T-cell (primary cell): ENCODE data around the gene RNU7-1. TPM values are rescaled to one million over a fixed set of nuclear protein-coding genes. Genes with fewer than 3 reads are reported as not detected.

ENCODE experiments used
- ATAC-seq, 4 experiments: fragments of 200-7000 bp in 3 of 4; fragments of 150-1000 bp in 1 of 4; cut with Tn5 transposase; replicated peaks in 1 of 4; 1 replicate in 3 of 4; 2 replicates in 1 of 4; pipeline ENCODE4 v1.10.0; 2021; ENCODE audit warnings: moderate library complexity in 3 of 4, mild to moderate bottlenecking in 2 of 4, moderate number of reproducible peaks in 1 of 4
- CTCF ChIA-PET, 2 donors: fragments of 300-600 bp; sonication (Branson Sonifier 250); formaldehyde crosslinking; loops; one replicate each; lab custom pipeline; 2022; ENCODE audit warnings: antibody characterized with exemption in 2 of 2; lab: Charles Lee
- POLR2A ChIA-PET, 2 donors: fragments of 300-600 bp; sonication (Branson Sonifier 250); formaldehyde crosslinking; loops; one replicate each; lab custom pipeline; 2022; ENCODE audit warnings: antibody characterized with exemption in 2 of 2; lab: Charles Lee
- DNase-seq, 35 experiments: peaks; one replicate each; pipeline versions ENCODE4 v3.0.0 to v3.0.0-alpha.2; 2013 to 2023
- H3K27ac ChIP-seq: one replicate; pipeline ENCODE4 v1.5.1; 2013; ENCODE audit warnings: low read length
- H3K27me3 ChIP-seq, 2 experiments: replicated peaks in 1 of 2; 1 replicate in 1 of 2; 2 replicates in 1 of 2; pipeline versions ENCODE4 v1.6.1 to v1.7.0; 2013; ENCODE audit warnings: low read length in 1 of 2, mixed read lengths in 1 of 2; ENCODE audit not compliant: control insufficient read depth in 2 of 2, insufficient read depth in 2 of 2; ENCODE audit errors: extremely low read depth in 1 of 2
- H3K36me3 ChIP-seq, 2 donors: 1 replicate in 1 of 2; 2 replicates in 1 of 2; pipeline versions ENCODE4 v1.6.1 to v1.7.0; 2013; ENCODE audit warnings: low read length in 1 of 2; ENCODE audit not compliant: control insufficient read depth in 2 of 2, insufficient read depth in 1 of 2; ENCODE audit errors: extremely low read depth in 1 of 2
- H3K4me1 ChIP-seq, 2 experiments: 1 replicate in 1 of 2; 2 replicates in 1 of 2; pipeline versions ENCODE4 v1.6.1 to v1.7.0; 2013; ENCODE audit warnings: low read length in 2 of 2, mixed read lengths in 1 of 2; ENCODE audit not compliant: insufficient read depth in 2 of 2, control insufficient read depth in 1 of 2; ENCODE audit errors: extremely low read depth in 1 of 2
- H3K4me3 ChIP-seq, 2 donors: 1 replicate in 1 of 2; 2 replicates in 1 of 2; pipeline versions ENCODE4 v1.5.1 to v1.7.0; 2013; ENCODE audit warnings: mild to moderate bottlenecking in 2 of 2, low read length in 1 of 2, moderate library complexity in 1 of 2; ENCODE audit not compliant: control insufficient read depth in 1 of 2; ENCODE audit errors: extremely low read depth in 1 of 2
- H3K9me3 ChIP-seq: 2 replicates; pipeline ENCODE4 v1.7.0; 2013
- H3K27ac Mint-ChIP-seq, 2 donors: one replicate each; pipeline ENCODE4 v1.8.0; 2020 to 2021; ENCODE audit warnings: mild to moderate bottlenecking in 2 of 2, mixed read lengths in 2 of 2
- H3K27me3 Mint-ChIP-seq, 2 donors: one replicate each; pipeline ENCODE4 v1.8.0; 2021 to 2022; ENCODE audit warnings: mixed read lengths in 2 of 2
- H3K36me3 Mint-ChIP-seq: one replicate; pipeline ENCODE4 v1.8.0; 2021; ENCODE audit warnings: mixed read lengths
- H3K4me1 Mint-ChIP-seq, 3 donors: one replicate each; pipeline ENCODE4 v1.8.0; 2020 to 2022; ENCODE audit warnings: mixed read lengths in 3 of 3, mild to moderate bottlenecking in 1 of 3
- H3K4me3 Mint-ChIP-seq, 3 donors: one replicate each; pipeline ENCODE4 v1.8.0; 2020 to 2022; ENCODE audit warnings: mild to moderate bottlenecking in 3 of 3, mixed read lengths in 3 of 3, moderate library complexity in 3 of 3
- H3K9me3 Mint-ChIP-seq, 3 donors: one replicate each; pipeline ENCODE4 v1.8.0; 2020 to 2022; ENCODE audit warnings: mixed read lengths in 3 of 3
- WGBS: methylation state at CpG from one replicate; pipeline ENCODE4 v1.1.5; 2013; ENCODE audit warnings: missing lambda C conversion rate; ENCODE audit not compliant: insufficient coverage; 5-methylcytosine and 5-hydroxymethylcytosine counted together
- total RNA-seq, 35 experiments: library from RNA in 6 of 35; stranded (reverse) in 6 of 35; fragments of 120-200 nt in 1 of 35; gene quantifications; one replicate each; pipeline versions ENCODE4 v1.2.1 to v1.2.4 and lab custom pipeline; 2013 to 2026

The RNU7-1 gene
- total RNA-seq, 5 donors from 2014 or later (not counting 1 experiment from before 2014, with no cell fraction given): not detected

DNA sequence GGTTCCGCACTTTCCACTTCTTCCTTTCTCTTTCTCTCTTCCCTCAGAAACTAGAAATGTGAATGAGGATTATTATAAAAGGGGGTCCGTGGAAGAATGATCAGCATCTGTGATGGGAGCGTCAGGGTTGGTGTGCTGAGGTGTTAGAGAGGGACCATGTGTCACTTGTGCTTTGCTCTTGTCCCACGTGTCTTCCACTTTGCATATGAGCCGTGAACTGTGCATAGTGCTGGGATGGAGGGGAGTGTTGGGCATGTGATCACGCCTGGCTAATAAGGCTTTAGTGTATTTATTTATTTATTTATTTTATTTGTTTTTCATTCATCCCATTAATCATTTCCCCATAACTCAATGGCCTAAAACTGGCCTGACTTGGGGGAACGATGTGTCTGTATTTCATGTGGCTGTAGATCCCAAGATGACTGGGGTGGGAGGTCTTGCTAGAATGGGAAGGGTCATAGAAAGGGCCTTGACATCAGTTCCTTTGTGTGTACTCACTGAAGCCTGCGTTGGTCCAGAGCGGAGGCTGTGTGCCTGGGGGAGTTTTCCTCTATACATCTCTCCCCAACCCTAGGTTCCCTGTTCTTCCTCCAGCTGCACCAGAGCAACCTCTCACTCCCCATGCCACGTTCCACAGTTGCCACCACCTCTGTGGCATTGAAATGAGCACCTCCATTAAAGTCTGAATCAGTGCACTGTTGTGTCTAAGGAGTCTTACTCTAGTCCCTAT is 20.4 kb upstream of the RNU7-1 start:
- Mint-ChIP-seq H3K36me3 (peaks cover 18% of the 10 kb centered on the region), H3K27me3 (no peaks in the 10 kb centered on the region), H3K4me3 (no peak overlapping the region), H3K27ac (no peak overlapping the region), H3K4me1 (peaks cover 18 to 39% (median 36%) of the 10 kb centered on the region in 3 donors), H3K9me3 (no peaks in the 10 kb centered on the region)
- ChIA-PET CTCF (interaction anchor here (0.6 to 1.4 kb wide), 6 partner anchors 15 to 186 kb away, joined by 3 to 5 read pairs (median 4); partner anchors contain the start of genes C1RL (in 1 of the 2) and LPCAT3 (in 1 of the 2)), POLR2A (interaction anchor here in 1 of 2 donors (0.6 kb wide), 1 partner anchor 49 kb away, joined by 14 read pairs; no protein-coding TSS in a partner anchor)
- Histone ChIP-seq H3K27ac (no peak overlapping the region), H3K4me1 (peaks cover 2 to 18% of the 10 kb centered on the region in 2 experiments), H3K27me3 (no peaks in the 10 kb centered on the region), H3K36me3 (peaks cover 0 to 22% of the 10 kb centered on the region in 2 donors), H3K9me3 (no peaks in the 10 kb centered on the region), H3K4me3 (no peak overlapping the region)
- DNase-seq: no peak
- ATAC-seq: no peak
- 70% methylated on average over 2 of the region's 10 CpGs for WGBS

- CTCF ChIA-PET: interaction anchor here (0.6 to 2.4 kb wide), 16 partner anchors 11 to 296 kb away, joined by 3 to 14 read pairs (median 3); partner anchors contain the start of genes C12orf57 (in 1 of the 2), LPCAT3 (in 1 of the 2), LRRC23 (in 1 of the 2) and RNU7-1 (in 1 of the 2)
- peaks cover 22 to 43% (median 41%) of the 10 kb centered on the region in 3 donors for H3K4me1 Mint-ChIP-seq
- DNase-seq (no peak), ATAC-seq (no peak)
- 82% methylated on average over 4 of the region's 6 CpGs for WGBS
- H3K9me3 Mint-ChIP-seq: no peaks in the 10 kb centered on the region
- peaks cover 18% of the 10 kb centered on the region for H3K36me3 Mint-ChIP-seq
- peak overlapping the region; percentile 74 for H3K27ac ChIP-seq
- no peaks in the 10 kb centered on the region for H3K27me3 ChIP-seq
- H3K36me3 ChIP-seq: peaks cover 0 to 21% of the 10 kb centered on the region in 2 donors
- no peaks in the 10 kb centered on the region for H3K27me3 Mint-ChIP-seq
- H3K4me3 Mint-ChIP-seq: no peak overlapping the region
- H3K4me3 ChIP-seq: no peak overlapping the region
- POLR2A ChIA-PET: interaction anchor here (0.5 to 0.6 kb wide), 3 partner anchors 12 to 201 kb away, joined by 3 to 17 read pairs (median 14); no protein-coding TSS in a partner anchor
- H3K9me3 ChIP-seq: no peaks in the 10 kb centered on the region
- H3K4me1 ChIP-seq: peaks cover 5 to 24% of the 10 kb centered on the region in 2 experiments
- peak overlapping the region; percentile 78 to 89 for H3K27ac Mint-ChIP-seq
Observed at GRCh38 chr12:6923851-6924250, 19.8 kb upstream of the RNU7-1 start.

DNA sequence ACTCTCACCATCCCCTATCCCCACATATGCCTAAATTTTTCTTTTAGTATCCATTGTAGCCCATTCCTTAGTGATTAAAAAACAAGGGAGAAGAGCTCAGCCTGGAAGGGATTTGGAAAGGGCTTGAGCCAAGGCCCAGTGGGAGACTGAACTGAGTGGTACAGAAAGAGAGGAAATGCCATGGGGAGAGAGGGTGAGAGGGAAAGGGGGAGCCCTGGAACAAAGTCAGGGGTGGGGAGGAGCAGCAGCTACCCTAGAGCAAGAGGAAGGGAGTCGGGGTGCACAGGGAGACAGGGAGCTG is 18.4 kb upstream of the RNU7-1 start:
- DNase-seq: no peak
- POLR2A ChIA-PET: interaction anchor here in 1 of 2 donors (0.6 to 0.7 kb wide), 2 partner anchors 20 to 168 kb away, joined by 3 to 4 read pairs; no protein-coding TSS in a partner anchor
- Mint-ChIP-seq H3K4me1 (peaks cover 33 to 51% (median 44%) of the 10 kb centered on the region in 3 donors), H3K9me3 (no peaks in the 10 kb centered on the region), H3K36me3 (peaks cover 10% of the 10 kb centered on the region), H3K27ac (peak overlapping the region; percentile 44 to 78), H3K27me3 (no peaks in the 10 kb centered on the region), H3K4me3 (peak overlapping the region; percentile 26 to 61 (median 28))
- Histone ChIP-seq H3K4me3 (no peak overlapping the region), H3K27me3 (no peaks in the 10 kb centered on the region), H3K27ac (no peak overlapping the region), H3K36me3 (peaks cover 0 to 13% of the 10 kb centered on the region in 2 donors), H3K4me1 (peaks cover 10 to 37% of the 10 kb centered on the region in 2 experiments), H3K9me3 (no peaks in the 10 kb centered on the region)
- WGBS: 100% methylated on average over 1 of the region's 1 CpG
- ATAC-seq: no peak
- CTCF ChIA-PET: interaction anchor here (0.5 to 2.4 kb wide), 17 partner anchors 9 to 540 kb away, joined by 3 to 14 read pairs (median 3); partner anchors contain the start of gene LPCAT3 (in 1 of the 2)

GRCh38 chr12:6925540-6926279 is 17.9 kb upstream of the RNU7-1 start:
- H3K4me3 ChIP-seq: no peak overlapping the region
- no peaks in the 10 kb centered on the region for H3K9me3 Mint-ChIP-seq
- H3K4me1 ChIP-seq: peaks cover 10 to 38% of the 10 kb centered on the region in 2 experiments
- H3K4me1 Mint-ChIP-seq: peaks cover 36 to 54% (median 48%) of the 10 kb centered on the region in 3 donors
- WGBS: 90% methylated on average over 6 of the region's 8 CpGs
- DNase-seq: no peak
- H3K27ac Mint-ChIP-seq: peak overlapping the region; percentile 31 to 44
- ATAC-seq: no peak
- ChIA-PET CTCF (interaction anchor here (0.7 to 2.4 kb wide), 16 partner anchors 9 to 185 kb away, joined by 3 to 14 read pairs (median 3); partner anchors contain the start of gene LPCAT3 (in 1 of the 2)), POLR2A (interaction anchor here (0.7 kb wide), 2 partner anchors 16 to 20 kb away, joined by 4 to 5 read pairs; no protein-coding TSS in a partner anchor)
- H3K27me3 ChIP-seq: no peaks in the 10 kb centered on the region
- no peaks in the 10 kb centered on the region for H3K27me3 Mint-ChIP-seq
- peaks cover 10% of the 10 kb centered on the region for H3K36me3 Mint-ChIP-seq
- H3K4me3 Mint-ChIP-seq: peak overlapping the region; percentile 61 to 85 (median 82)
- H3K36me3 ChIP-seq: peaks cover 0 to 13% of the 10 kb centered on the region in 2 donors
- no peak overlapping the region for H3K27ac ChIP-seq
- no peaks in the 10 kb centered on the region for H3K9me3 ChIP-seq

DNA sequence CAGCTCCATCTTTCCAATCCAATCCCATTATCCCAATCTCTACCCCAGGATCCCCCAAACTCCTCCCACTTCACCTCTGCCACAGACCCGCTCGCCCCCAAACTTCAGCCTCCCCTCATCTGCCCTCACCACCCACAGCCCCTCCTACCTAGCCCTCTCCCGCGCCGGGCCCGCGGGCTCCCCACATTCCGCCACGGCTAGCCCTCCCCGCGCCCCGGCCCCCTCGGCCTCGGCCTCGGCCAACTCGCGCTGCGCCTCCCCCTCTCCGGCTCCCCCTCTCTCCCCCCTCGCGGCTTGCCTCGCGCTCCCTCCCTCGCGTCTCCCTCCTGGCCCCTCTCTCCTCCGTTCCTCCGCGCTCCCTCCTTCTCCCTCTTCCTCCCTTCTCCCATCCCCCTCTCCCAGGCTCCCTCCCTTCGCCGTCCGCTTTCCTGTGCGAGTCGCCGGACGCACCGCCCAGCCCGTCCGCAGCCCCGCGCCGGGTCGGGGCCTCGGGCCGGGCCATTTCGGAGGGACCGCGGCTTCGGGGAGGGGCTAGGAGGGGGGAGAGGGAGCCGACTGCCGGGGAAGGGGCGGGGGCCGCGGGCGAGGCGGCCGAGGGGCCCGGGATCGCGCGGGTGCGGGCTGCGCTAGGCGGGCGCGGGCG is 16.1 kb upstream of the RNU7-1 start, which contains the start of gene ATN1:
TSS of gene ATN1 (plus strand) at position 581 of the 643 bp plus-strand sequence. CDS start 6,043 bp downstream, outside the sequence.
- Histone ChIP-seq H3K36me3 (no peaks in the 10 kb centered on the region), H3K4me3 (peak within 1 kb of the TSS; percentile 58 to 74), H3K27ac (peak within 1 kb of the TSS; percentile 81), H3K4me1 (peaks cover 19 to 41% of the 10 kb centered on the region in 2 experiments), H3K27me3 (no peaks in the 10 kb centered on the region), H3K9me3 (no peaks in the 10 kb centered on the region)
- peak; percentile 24 to 45 (median 40) for ATAC-seq
- Mint-ChIP-seq H3K36me3 (no peaks in the 10 kb centered on the region), H3K4me1 (peaks cover 46 to 64% (median 63%) of the 10 kb centered on the region in 3 donors), H3K27ac (peak within 1 kb of the TSS; percentile 94 to 96), H3K27me3 (no peaks in the 10 kb centered on the region), H3K9me3 (no peaks in the 10 kb centered on the region), H3K4me3 (peak within 1 kb of the TSS; percentile 83 to 95 (median 85))
- DNase-seq: peak in 10 of 35 experiments; percentile 11 to 58 (median 39)
- WGBS: under 1% methylated on average over 41 of the region's 66 CpGs
- ChIA-PET POLR2A (interaction anchor here in 1 of 2 donors (0.6 kb wide), 1 partner anchor 16 kb away, joined by 3 read pairs; the partner anchor contains the start of genes C12orf57 and RNU7-1), CTCF (interaction anchor here in 1 of 2 donors (0.6 to 1.3 kb wide), 4 partner anchors 17 to 186 kb away, joined by 3 to 5 read pairs (median 3); no protein-coding TSS in a partner anchor)
